ENCODE measurements around the gene GRAMD1A.

The GRAMD1A gene

DNA sequence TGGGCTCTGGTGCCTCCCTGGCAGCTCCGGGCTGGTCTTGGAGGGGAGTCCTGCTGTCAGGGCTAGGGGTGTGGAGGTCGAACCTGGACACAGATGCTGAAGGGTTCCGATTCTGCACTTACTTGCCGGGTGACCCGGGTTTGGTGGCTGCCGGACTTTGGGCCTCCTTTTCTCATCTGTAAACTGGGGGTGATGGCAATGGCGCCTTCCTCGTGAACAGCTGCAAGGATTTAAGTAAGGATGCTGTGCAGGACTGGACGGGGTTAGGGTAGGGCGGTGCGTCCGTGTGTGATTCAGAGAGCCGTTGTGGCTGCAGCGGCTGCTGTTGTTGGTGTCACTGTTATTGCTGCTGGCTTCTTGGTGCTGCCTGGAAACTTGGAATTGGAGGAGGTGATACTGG is 43.8 kb downstream of the GRAMD1A start:
- no peaks in the 10 kb centered on the region for H3K9me3 ChIP-seq (ENCODE audit: severe bottlenecking)
- H3K27me3 ChIP-seq (ENCODE audit: insufficient read depth, poor library complexity, severe bottlenecking) = no peaks in the 10 kb centered on the region
- no peak overlapping the region for H3K27ac ChIP-seq (ENCODE audit: poor library complexity, severe bottlenecking)
- no peak overlapping the region for H3K4me3 ChIP-seq (ENCODE audit: severe bottlenecking)
- ATAC-seq (ENCODE audit: low read depth) (no peak), DNase-seq (ENCODE audit: low spot score) (no peak)
- TF ChIP-seq, protein P1, sequence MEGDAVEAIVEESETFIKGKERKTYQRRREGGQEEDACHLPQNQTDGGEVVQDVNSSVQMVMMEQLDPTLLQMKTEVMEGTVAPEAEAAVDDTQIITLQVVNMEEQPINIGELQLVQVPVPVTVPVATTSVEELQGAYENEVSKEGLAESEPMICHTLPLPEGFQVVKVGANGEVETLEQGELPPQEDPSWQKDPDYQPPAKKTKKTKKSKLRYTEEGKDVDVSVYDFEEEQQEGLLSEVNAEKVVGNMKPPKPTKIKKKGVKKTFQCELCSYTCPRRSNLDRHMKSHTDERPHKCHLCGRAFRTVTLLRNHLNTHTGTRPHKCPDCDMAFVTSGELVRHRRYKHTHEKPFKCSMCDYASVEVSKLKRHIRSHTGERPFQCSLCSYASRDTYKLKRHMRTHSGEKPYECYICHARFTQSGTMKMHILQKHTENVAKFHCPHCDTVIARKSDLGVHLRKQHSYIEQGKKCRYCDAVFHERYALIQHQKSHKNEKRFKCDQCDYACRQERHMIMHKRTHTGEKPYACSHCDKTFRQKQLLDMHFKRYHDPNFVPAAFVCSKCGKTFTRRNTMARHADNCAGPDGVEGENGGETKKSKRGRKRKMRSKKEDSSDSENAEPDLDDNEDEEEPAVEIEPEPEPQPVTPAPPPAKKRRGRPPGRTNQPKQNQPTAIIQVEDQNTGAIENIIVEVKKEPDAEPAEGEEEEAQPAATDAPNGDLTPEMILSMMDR (IDR thresholded peaks at IDR 0.05; ENCODE audit: poor library complexity, severe bottlenecking) = no peak
- no peaks in the 10 kb centered on the region for H3K36me3 ChIP-seq (ENCODE audit: low read depth)
- H3K4me1 ChIP-seq (ENCODE audit: insufficient read depth, poor library complexity, severe bottlenecking) = no peaks in the 10 kb centered on the region

DNA sequence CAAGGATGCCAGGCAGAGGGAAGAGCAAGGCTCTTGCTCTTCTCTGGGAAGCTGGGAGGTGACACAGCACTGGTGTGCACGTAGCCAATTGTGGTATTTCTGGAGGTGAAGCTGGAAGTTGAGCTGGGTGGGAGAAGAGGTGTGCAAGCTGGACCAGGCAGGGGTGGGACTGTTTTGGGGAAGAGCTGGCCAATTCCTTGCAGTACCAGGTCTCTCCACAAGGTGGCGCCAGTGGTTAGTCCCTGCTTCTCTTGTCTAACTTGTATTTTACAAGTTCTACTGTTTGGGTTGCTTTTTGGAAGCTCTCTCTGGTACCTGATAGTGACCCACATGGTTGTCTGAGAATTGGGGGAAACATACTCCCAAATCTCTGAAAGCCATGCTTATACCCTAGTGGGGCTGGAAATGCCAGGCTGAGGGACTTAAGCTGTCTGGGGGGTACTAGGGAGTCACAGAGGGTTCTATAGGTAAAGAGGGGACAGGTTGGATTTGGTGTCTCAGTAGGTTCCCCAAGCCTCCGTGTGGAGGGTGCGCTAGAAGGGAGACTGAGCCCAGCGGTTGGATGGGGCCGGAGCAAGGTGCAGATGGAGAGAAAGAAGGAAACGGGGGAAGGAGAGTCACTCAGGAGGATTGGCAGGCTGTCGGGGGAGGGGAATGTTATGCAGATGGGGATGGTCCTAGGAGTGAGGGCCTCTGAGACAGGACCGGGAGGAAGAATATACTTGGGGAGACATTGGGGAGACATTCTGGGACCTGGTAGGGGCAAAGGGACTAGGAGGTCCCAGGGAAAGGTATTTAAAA is 44.4 kb downstream of the GRAMD1A start:
- Histone ChIP-seq H3K9me3 (ENCODE audit: severe bottlenecking) (no peaks in the 10 kb centered on the region), H3K4me3 (ENCODE audit: severe bottlenecking) (no peak overlapping the region), H3K27me3 (ENCODE audit: insufficient read depth, poor library complexity, severe bottlenecking) (no peaks in the 10 kb centered on the region), H3K36me3 (ENCODE audit: low read depth) (no peaks in the 10 kb centered on the region), H3K27ac (ENCODE audit: poor library complexity, severe bottlenecking) (no peak overlapping the region), H3K4me1 (ENCODE audit: insufficient read depth, poor library complexity, severe bottlenecking) (no peaks in the 10 kb centered on the region)
- no peak for DNase-seq (ENCODE audit: low spot score)
- ATAC-seq (ENCODE audit: low read depth) = no peak
- TF ChIP-seq, protein P1 (IDR thresholded peaks at IDR 0.05; ENCODE audit: poor library complexity, severe bottlenecking) = peak; percentile 82

- ATAC-seq (ENCODE audit: low read depth) (peak; percentile 80), DNase-seq (ENCODE audit: low spot score) (no peak)
- Histone ChIP-seq H3K27me3 (ENCODE audit: insufficient read depth, poor library complexity, severe bottlenecking) (no peaks in the 10 kb centered on the region), H3K9me3 (ENCODE audit: severe bottlenecking) (no peaks in the 10 kb centered on the region), H3K4me3 (ENCODE audit: severe bottlenecking) (no peak overlapping the region), H3K27ac (ENCODE audit: poor library complexity, severe bottlenecking) (no peak overlapping the region), H3K36me3 (ENCODE audit: low read depth) (no peaks in the 10 kb centered on the region), H3K4me1 (ENCODE audit: insufficient read depth, poor library complexity, severe bottlenecking) (no peaks in the 10 kb centered on the region)
- TF ChIP-seq, protein P1 (IDR thresholded peaks at IDR 0.05; ENCODE audit: poor library complexity, severe bottlenecking) = peak; percentile 26
These were observed 45.7 kb downstream of the GRAMD1A start for GRCh38 chr19:35045667-35046300.

- H3K4me3 ChIP-seq (ENCODE audit: severe bottlenecking) = no peak overlapping the region
- no peaks in the 10 kb centered on the region for H3K27me3 ChIP-seq (ENCODE audit: insufficient read depth, poor library complexity, severe bottlenecking)
- H3K9me3 ChIP-seq (ENCODE audit: severe bottlenecking) = no peaks in the 10 kb centered on the region
- ATAC-seq (ENCODE audit: low read depth) = no peak
- no peaks in the 10 kb centered on the region for H3K4me1 ChIP-seq (ENCODE audit: insufficient read depth, poor library complexity, severe bottlenecking)
- TF ChIP-seq, protein P1 (IDR thresholded peaks at IDR 0.05; ENCODE audit: poor library complexity, severe bottlenecking) = no peak
- no peak overlapping the region for H3K27ac ChIP-seq (ENCODE audit: poor library complexity, severe bottlenecking)
- DNase-seq (ENCODE audit: low spot score) = no peak
- H3K36me3 ChIP-seq (ENCODE audit: low read depth) = no peaks in the 10 kb centered on the region
These were observed 46.3 kb downstream of the GRAMD1A start for GRCh38 chr19:35046461-35046860.

Data from RWPE2 (cell line).